Smooth muscle cell (in vitro differentiated cells): ENCODE results near the gene TAS2R60. TPM values are rescaled to one million over a fixed set of nuclear protein-coding genes. Genes with fewer than 3 reads are reported as not detected.

Source experiments
- DNase-seq: peaks from one replicate; lab custom pipeline; 2025; ENCODE audit not compliant: unreplicated experiment; lab: John Stamatoyannopoulos, UW
- H2AFZ ChIP-seq: fragments of 200-600 bp; sonication (generic); 2 replicates; pipeline ENCODE4 v1.6.0; 2016; ENCODE audit warnings: antibody characterized with exemption, low read depth, mild to moderate bottlenecking
- H3F3A ChIP-seq: fragments of 200-600 bp; sonication (generic); 2 replicates; pipeline ENCODE4 v1.6.0; 2017; ENCODE audit warnings: antibody characterized with exemption, low read depth
- H3K27ac ChIP-seq: fragments of 200-600 bp; sonication (generic); 2 replicates; pipeline ENCODE4 v1.5.1; 2016; ENCODE audit warnings: low read depth, mild to moderate bottlenecking
- H3K27me3 ChIP-seq: fragments of 200-600 bp; sonication (generic); 2 replicates; pipeline ENCODE4 v1.6.1; 2016; ENCODE audit warnings: low read depth, mild to moderate bottlenecking
- H3K36me3 ChIP-seq: fragments of 200-600 bp; sonication (generic); 2 replicates; pipeline ENCODE4 v1.5.1; 2016; ENCODE audit warnings: low read depth
- H3K4me1 ChIP-seq: fragments of 200-600 bp; sonication (generic); 2 replicates; pipeline ENCODE4 v1.5.1; 2016; ENCODE audit warnings: low read depth
- H3K4me2 ChIP-seq: fragments of 200-600 bp; sonication (generic); 2 replicates; pipeline ENCODE4 v1.6.0; 2016; ENCODE audit warnings: mild to moderate bottlenecking
- H3K4me3 ChIP-seq: fragments of 200-600 bp; sonication (generic); 2 replicates; pipeline ENCODE4 v1.5.1; 2016; ENCODE audit warnings: mild to moderate bottlenecking
- H3K79me2 ChIP-seq: fragments of 200-600 bp; sonication (generic); 2 replicates; pipeline ENCODE4 v1.6.0; 2016; ENCODE audit warnings: low read depth, mild to moderate bottlenecking
- H3K9ac ChIP-seq: fragments of 200-600 bp; sonication (generic); 2 replicates; pipeline ENCODE4 v1.6.0; 2016; ENCODE audit warnings: low read depth
- H3K9me3 ChIP-seq: fragments of 200-600 bp; sonication (generic); replicated peaks from 2 replicates; pipeline ENCODE4 v1.5.1; 2016; ENCODE audit warnings: low read depth
- H4K20me1 ChIP-seq: fragments of 200-600 bp; sonication (generic); 2 replicates; pipeline ENCODE4 v1.6.0; 2016; ENCODE audit warnings: low read depth
- CTCF ChIP-seq: fragments of 200-600 bp; sonication (generic); IDR thresholded peaks from 2 replicates; pipeline ENCODE4 v1.5.1; 2017; ENCODE audit warnings: borderline replicate concordance, mild to moderate bottlenecking, antibody characterized with exemption; ENCODE audit not compliant: insufficient read depth, poor library complexity, severe bottlenecking
- WGBS: methylation state at CpG from one replicate; pipeline ENCODE4 v1.1.7; 2016; ENCODE audit warnings: low lambda C conversion rate; 5-methylcytosine and 5-hydroxymethylcytosine counted together
- polyA plus RNA-seq: library from polyadenylated mRNA; unstranded; fragments of >200 nt; fragmentation: Nextera tagmentation; extraction: Ambion mirVana; gene quantifications from 2 replicates; pipeline ENCODE4 v1.2.1, GENCODE V29; 2016
- total RNA-seq: library from RNA; depleted of rRNA; stranded (reverse); fragments of >200 nt; gene quantifications from 2 replicates; pipeline ENCODE4 v1.2.3, GENCODE V29; 2014

TAS2R60 gene
- total and polyA plus RNA-seq, 2 experiments from 2014 or later: not detected

- DNase-seq: no peak
- Histone ChIP-seq H3K4me3 (no peak overlapping the region), H3K4me1 (no peaks in the 10 kb centered on the region), H3F3A (no peaks in the 10 kb centered on the region), H3K27ac (no peak overlapping the region), H3K9me3 (no peaks in the 10 kb centered on the region), H3K36me3 (no peaks in the 10 kb centered on the region), H3K79me2 (no peaks in the 10 kb centered on the region), H2AFZ (no peak overlapping the region), H3K4me2 (no peak overlapping the region), H3K27me3 (no peaks in the 10 kb centered on the region), H4K20me1 (no peaks in the 10 kb centered on the region), H3K9ac (no peak overlapping the region)
- 81% methylated on average over 10 of the region's 10 CpGs for WGBS
- no peak for TF ChIP-seq CTCF
Measured at GRCh38 chr7:143479055-143479766, 36.0 kb downstream of the TAS2R60 start.

GRCh38 chr7:143480501-143480900 lies 37.2 kb downstream of the TAS2R60 start:
- no peaks in the 10 kb centered on the region for H3K36me3 ChIP-seq
- H3K27me3 ChIP-seq: no peaks in the 10 kb centered on the region
- H3F3A ChIP-seq: no peaks in the 10 kb centered on the region
- TF ChIP-seq CTCF: no peak
- H4K20me1 ChIP-seq: no peaks in the 10 kb centered on the region
- H3K4me1 ChIP-seq: no peaks in the 10 kb centered on the region
- no peak overlapping the region for H3K27ac ChIP-seq
- H3K9ac ChIP-seq: no peak overlapping the region
- H3K4me2 ChIP-seq: no peak overlapping the region
- no peak for DNase-seq
- H2AFZ ChIP-seq: no peak overlapping the region
- no peak overlapping the region for H3K4me3 ChIP-seq
- no peaks in the 10 kb centered on the region for H3K79me2 ChIP-seq
- H3K9me3 ChIP-seq: no peaks in the 10 kb centered on the region

GRCh38 chr7:143484119-143484518 lies 40.9 kb downstream of the TAS2R60 start:
- no peak overlapping the region for H3K4me3 ChIP-seq
- no peak for DNase-seq
- no peaks in the 10 kb centered on the region for H3K9me3 ChIP-seq
- TF ChIP-seq CTCF: no peak
- H3K4me1 ChIP-seq: no peaks in the 10 kb centered on the region
- H3F3A ChIP-seq: no peaks in the 10 kb centered on the region
- H3K79me2 ChIP-seq: no peaks in the 10 kb centered on the region
- no peaks in the 10 kb centered on the region for H4K20me1 ChIP-seq
- H3K27ac ChIP-seq: no peak overlapping the region
- H2AFZ ChIP-seq: peak overlapping the region; percentile 44
- WGBS: 85% methylated on average over 3 of the region's 3 CpGs
- H3K36me3 ChIP-seq: no peaks in the 10 kb centered on the region
- H3K4me2 ChIP-seq: no peak overlapping the region
- no peaks in the 10 kb centered on the region for H3K27me3 ChIP-seq
- no peak overlapping the region for H3K9ac ChIP-seq

- Histone ChIP-seq H4K20me1 (no peaks in the 10 kb centered on the region), H3K4me2 (no peak overlapping the region), H3K36me3 (no peaks in the 10 kb centered on the region), H3K4me3 (no peak overlapping the region), H3K4me1 (no peaks in the 10 kb centered on the region), H2AFZ (no peak overlapping the region), H3K9me3 (no peaks in the 10 kb centered on the region), H3F3A (no peaks in the 10 kb centered on the region), H3K9ac (no peak overlapping the region), H3K27ac (no peak overlapping the region), H3K79me2 (no peaks in the 10 kb centered on the region), H3K27me3 (no peaks in the 10 kb centered on the region)
- no peak for TF ChIP-seq CTCF
- DNase-seq: no peak
Measured at GRCh38 chr7:143485094-143485493, 41.8 kb downstream of the TAS2R60 start.
